ENCODE data around the gene PRKCZ. TPM values are rescaled to one million over a fixed set of nuclear protein-coding genes. Genes with fewer than 3 reads are reported as not detected.

Gene PRKCZ
- total and polyA plus RNA-seq, 9 of the 15 experiments (the other 6 are each of a cell fraction or from before 2014, with no cell fraction given) = 0.07 to 3.1 (median 1.3) TPM

DNA sequence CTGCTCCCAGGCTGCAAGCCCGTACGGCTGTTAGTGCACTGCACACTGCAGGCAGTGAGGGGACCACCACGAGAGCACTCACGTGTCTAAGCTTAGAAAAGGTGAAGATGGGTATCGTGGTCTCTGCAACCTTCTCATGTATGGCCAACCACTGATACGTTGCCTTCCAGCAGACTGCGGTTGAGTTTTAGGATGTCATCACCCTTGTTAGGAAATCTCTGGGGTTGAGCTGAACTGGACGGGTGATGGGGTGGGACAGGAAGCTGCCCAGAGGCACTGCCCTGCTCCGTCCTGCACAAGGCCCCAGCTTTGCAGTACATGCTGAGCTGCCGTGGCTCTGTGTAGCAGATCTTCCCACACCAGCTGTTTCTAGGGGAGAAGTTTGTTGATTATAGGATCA, 101.0 kb downstream of the PRKCZ start:
- CTCF ChIA-PET (ENCODE audit: low intra/inter-chr PET ratio) = no interaction called here
- POLR2A ChIA-PET = interaction anchor here (0.5 to 0.6 kb wide), 2 partner anchors 12 to 124 kb away, joined by 3 read pairs; no protein-coding TSS in a partner anchor
- Histone ChIP-seq H2AFZ (ENCODE audit: low read depth, low read length) (no peak overlapping the region), H3K27me3 (ENCODE audit: control insufficient read depth in 2 of 2, insufficient read depth in 2 of 2, low read length in 2 of 2) (peaks cover 60 to 82% of the 10 kb centered on the region in 2 experiments), H3K9ac (ENCODE audit: insufficient read depth in 1 of 2, low read depth in 2 of 2, low read length in 2 of 2) (0 out of 4 replicates have a peak overlapping the region, but pooled peaks of 1 of the 2 experiments have one; percentile 32), H3K4me1 (replicated peaks in 1 of 2; ENCODE audit: control insufficient read depth in 2 of 2, insufficient read depth in 2 of 2, low read length in 2 of 2) (peaks cover 0 to 7% of the 10 kb centered on the region in 2 experiments; a peak in 1 of 5 replicates), H3K4me2 (ENCODE audit: insufficient read depth, low read length) (no peak overlapping the region), H3K9me1 (ENCODE audit: control insufficient read depth, insufficient read depth, low read length) (peaks cover 5% of the 10 kb centered on the region), H4K20me1 (replicated peaks; ENCODE audit: control insufficient read depth, insufficient read depth, low read length) (no peaks in the 10 kb centered on the region), H3K36me3 (ENCODE audit: control insufficient read depth, insufficient read depth, low read length) (no peaks in the 10 kb centered on the region), H3K79me2 (ENCODE audit: control insufficient read depth, insufficient read depth, low read length) (no peaks in the 10 kb centered on the region), H3K9me3 (replicated peaks; ENCODE audit: control insufficient read depth, insufficient read depth, low read depth, low read length) (no peaks in the 10 kb centered on the region; the same call in 1 of the 2 replicates), H3K27ac (ENCODE audit: extremely low read depth, low read depth, low read length) (no peak overlapping the region), H3K4me3 (no peak overlapping the region)
- TF ChIP-seq SMAD1 (IDR thresholded peaks at IDR 0.05; ENCODE audit: low read depth, low read length, partially characterized antibody) = no peak
- no peak for TF ChIP-seq CBX8 (IDR thresholded peaks at IDR 0.05; ENCODE audit: borderline replicate concordance, extremely low read depth, low read depth, low read length, poor library complexity, severe bottlenecking)
- TF ChIP-seq ARHGAP35 (IDR thresholded peaks at IDR 0.05; ENCODE audit: partially characterized antibody) = no peak
- TF ChIP-seq BHLHE40 (IDR thresholded peaks at IDR 0.05; ENCODE audit: low read length) = 0 out of 2 replicates have a peak, but pooled peaks have one; percentile 10
- TF ChIP-seq CHD1 (IDR thresholded peaks at IDR 0.05; ENCODE audit: low read length) = no peak
- TF ChIP-seq CEBPG (CRISPR knock-in tag; IDR thresholded peaks at IDR 0.05) = no peak
- peak; percentile 50 to 55; a peak in 3 of 4 replicates for TF ChIP-seq CEBPG (tag; conservative IDR thresholded peaks at IDR 0.05 in 1 of 2, IDR thresholded peaks at IDR 0.05 in 1 of 2)
- TF ChIP-seq ZMIZ1 (IDR thresholded peaks at IDR 0.05; ENCODE audit: low read depth in 2 of 2, low read length in 2 of 2) = no peak
- TF ChIP-seq MED1 (CRISPR knock-in tag; IDR thresholded peaks at IDR 0.05; ENCODE audit: borderline replicate concordance) = no peak
- TF ChIP-seq ZNF511 (CRISPR knock-in tag; IDR thresholded peaks at IDR 0.05) = no peak
- TF ChIP-seq HDAC8 (tag; IDR thresholded peaks at IDR 0.05) = no peak
- in situ Hi-C loops (cut with MboI) = no loop called here
- WGBS (ENCODE audit: insufficient coverage, low coverage, missing lambda C conversion rate) = 0% methylated on average over 10 of the region's 10 CpGs
- no peak for DNase-seq (ENCODE audit: extremely low read depth in 1 of 4, low spot score in 3 of 4)
- peak; percentile 47; the same call in 2 of the 3 replicates for ATAC-seq
- FAIRE-seq = no peak
- intact Hi-C loops (cut with micrococcal nuclease) = no loop called here
- BruUV-seq (replicated peaks) = no TSS peak
